ENCODE results near the gene CD247.

DNA sequence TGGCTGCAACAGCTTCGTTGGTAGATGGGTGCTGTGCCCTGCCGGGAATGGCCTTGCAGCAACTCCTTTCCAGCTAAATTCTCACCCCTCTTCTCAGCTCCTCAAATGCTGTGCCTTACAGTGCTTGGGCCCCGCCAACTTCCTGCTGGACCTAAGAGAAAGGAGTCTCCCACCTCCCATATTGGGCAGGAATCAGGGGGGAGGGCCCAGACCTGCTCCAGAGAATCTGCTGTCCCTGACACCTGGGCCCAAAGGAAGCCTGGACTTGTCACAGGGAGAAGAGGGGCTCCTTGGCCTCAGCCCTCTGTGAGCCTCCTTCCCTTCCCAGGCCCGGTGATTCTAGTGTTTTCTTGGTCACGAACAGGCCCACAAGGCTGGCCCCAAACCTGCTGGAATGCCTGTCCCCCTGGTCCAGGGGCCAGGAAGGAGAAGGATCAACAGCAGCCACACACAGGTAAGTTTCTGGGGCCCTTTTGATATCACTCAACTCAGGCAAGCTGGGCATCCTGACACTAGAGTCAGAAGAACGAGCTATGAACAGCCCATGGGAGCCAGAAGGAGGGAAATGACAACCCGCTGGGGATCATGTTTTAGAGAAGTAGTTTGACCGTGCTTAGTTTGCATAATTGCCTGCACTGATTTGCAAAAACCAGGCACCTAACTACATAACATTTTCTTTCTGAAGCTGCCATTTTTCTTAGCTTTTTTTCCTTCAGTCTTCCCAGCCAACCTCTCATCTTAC is 86.2 kb downstream of the CD247 start:
- TF ChIP-seq MXI1 (IDR thresholded peaks at IDR 0.05; ENCODE audit: borderline replicate concordance, low read depth, low read length) = no peak
- TF ChIP-seq POLR2A (IDR thresholded peaks at IDR 0.05; ENCODE audit: low read depth, low read length) = no peak
- TF ChIP-seq, protein P1, sequence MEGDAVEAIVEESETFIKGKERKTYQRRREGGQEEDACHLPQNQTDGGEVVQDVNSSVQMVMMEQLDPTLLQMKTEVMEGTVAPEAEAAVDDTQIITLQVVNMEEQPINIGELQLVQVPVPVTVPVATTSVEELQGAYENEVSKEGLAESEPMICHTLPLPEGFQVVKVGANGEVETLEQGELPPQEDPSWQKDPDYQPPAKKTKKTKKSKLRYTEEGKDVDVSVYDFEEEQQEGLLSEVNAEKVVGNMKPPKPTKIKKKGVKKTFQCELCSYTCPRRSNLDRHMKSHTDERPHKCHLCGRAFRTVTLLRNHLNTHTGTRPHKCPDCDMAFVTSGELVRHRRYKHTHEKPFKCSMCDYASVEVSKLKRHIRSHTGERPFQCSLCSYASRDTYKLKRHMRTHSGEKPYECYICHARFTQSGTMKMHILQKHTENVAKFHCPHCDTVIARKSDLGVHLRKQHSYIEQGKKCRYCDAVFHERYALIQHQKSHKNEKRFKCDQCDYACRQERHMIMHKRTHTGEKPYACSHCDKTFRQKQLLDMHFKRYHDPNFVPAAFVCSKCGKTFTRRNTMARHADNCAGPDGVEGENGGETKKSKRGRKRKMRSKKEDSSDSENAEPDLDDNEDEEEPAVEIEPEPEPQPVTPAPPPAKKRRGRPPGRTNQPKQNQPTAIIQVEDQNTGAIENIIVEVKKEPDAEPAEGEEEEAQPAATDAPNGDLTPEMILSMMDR (conservative IDR thresholded peaks at IDR 0.05; ENCODE audit: low read depth, low read length) = no peak
- TF ChIP-seq RFX5 (IDR thresholded peaks at IDR 0.05; ENCODE audit: low read depth, low read length) = no peak
- TF ChIP-seq, protein P2, sequence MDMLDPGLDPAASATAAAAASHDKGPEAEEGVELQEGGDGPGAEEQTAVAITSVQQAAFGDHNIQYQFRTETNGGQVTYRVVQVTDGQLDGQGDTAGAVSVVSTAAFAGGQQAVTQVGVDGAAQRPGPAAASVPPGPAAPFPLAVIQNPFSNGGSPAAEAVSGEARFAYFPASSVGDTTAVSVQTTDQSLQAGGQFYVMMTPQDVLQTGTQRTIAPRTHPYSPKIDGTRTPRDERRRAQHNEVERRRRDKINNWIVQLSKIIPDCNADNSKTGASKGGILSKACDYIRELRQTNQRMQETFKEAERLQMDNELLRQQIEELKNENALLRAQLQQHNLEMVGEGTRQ (IDR thresholded peaks at IDR 0.05; ENCODE audit: low read depth, low read length) = no peak
- TF ChIP-seq BHLHE40 (IDR thresholded peaks at IDR 0.05; ENCODE audit: low read depth, low read length) = no peak
- TF ChIP-seq FOS (IDR thresholded peaks at IDR 0.05; ENCODE audit: low read depth, low read length) = no peak
- TF ChIP-seq MAFK (IDR thresholded peaks at IDR 0.05; ENCODE audit: low read depth, low read length) = no peak
- TF ChIP-seq CEBPB (IDR thresholded peaks at IDR 0.05; ENCODE audit: low read depth, low read length) = no peak
- TF ChIP-seq SMC3 (IDR thresholded peaks at IDR 0.05; ENCODE audit: low read depth, low read length) = no peak
- TF ChIP-seq, protein P3, sequence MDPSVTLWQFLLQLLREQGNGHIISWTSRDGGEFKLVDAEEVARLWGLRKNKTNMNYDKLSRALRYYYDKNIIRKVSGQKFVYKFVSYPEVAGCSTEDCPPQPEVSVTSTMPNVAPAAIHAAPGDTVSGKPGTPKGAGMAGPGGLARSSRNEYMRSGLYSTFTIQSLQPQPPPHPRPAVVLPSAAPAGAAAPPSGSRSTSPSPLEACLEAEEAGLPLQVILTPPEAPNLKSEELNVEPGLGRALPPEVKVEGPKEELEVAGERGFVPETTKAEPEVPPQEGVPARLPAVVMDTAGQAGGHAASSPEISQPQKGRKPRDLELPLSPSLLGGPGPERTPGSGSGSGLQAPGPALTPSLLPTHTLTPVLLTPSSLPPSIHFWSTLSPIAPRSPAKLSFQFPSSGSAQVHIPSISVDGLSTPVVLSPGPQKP (IDR thresholded peaks at IDR 0.05; ENCODE audit: borderline replicate concordance, low read depth, low read length) = no peak
- TF ChIP-seq NFE2L2 (IDR thresholded peaks at IDR 0.05; ENCODE audit: low read depth, low read length) = no peak
- TF ChIP-seq RAD21 (IDR thresholded peaks at IDR 0.05; ENCODE audit: low read length) = no peak
